ENCODE measurements around the gene MMS19.
"Not testable (repeated sequence)": the region's sequence is repeated elsewhere in the genome, so short reads cannot be mapped to it uniquely, and the experiment has no call there.

The MMS19 gene

GRCh38 chr10:97499561-97500296, 1.5 kb upstream of the MMS19 start:
- no peak for DNase-seq (ENCODE audit: low read depth)

GRCh38 chr10:97498841-97499560, 779 bp upstream of the MMS19 start, which contains the start of gene UBTD1:
Gene UBTD1, plus strand, starts transcription at chr10:97498924. Its CDS starts 280 bp downstream, at chr10:97499204.
- no peak for DNase-seq (ENCODE audit: low read depth)

DNA sequence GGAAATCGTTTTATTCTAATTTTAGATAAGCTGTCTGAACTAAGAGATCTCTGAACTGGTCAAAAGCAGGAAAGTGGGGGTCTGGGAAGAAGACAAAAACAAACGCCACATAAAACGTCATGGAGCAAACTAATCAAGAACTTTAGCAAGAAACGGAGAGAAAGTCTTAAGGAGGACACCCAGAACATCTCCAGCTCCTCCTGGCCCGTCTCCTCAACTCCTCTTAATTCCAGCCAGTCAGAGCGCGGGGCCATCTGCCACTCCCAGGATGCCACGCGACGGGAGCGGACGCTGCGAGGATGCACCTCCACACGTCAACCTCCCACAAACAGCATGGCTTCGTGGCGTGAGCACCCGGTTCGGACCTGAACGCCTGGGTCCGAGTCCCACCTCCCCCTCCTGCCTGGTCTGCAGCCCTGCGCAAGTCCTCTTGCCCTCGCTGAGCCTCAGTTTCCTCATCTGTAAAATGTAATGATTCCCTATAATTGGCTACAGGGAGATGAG, 598 bp downstream of the MMS19 start:
- no peak for DNase-seq (ENCODE audit: low read depth)

DNA sequence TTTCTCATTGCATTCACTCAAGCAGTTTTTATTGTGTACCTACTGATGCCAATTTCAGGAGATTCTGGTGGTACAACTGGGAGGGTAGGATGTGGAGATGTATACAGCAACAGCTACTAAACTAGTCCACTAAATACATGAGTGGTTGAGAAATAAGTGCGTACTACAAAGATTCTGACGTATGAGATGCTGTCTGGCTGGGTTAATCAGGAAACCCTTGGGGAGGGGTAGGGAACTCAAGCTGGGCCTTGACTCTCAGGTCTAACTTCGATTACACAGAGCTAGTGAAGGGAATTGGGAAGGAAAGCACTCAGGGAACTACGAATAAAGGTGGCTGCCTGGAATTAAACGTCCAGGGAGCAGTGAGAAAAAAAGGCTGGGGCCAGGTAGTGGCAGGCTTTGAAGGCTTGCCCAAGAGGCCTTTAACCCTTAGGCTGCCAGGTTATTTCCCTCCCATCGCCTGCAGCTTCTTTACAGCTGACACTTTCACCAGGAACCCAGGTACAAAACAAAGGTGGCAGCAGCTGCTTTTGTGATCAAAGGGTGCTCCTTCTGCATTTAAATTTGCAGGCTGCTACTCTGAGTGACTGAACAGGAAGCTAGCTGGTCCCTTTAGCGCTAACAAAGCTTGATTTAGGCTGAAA, 3.2 kb downstream of the MMS19 start:
- no peak for DNase-seq (ENCODE audit: low read depth)

GRCh38 chr10:97494151-97494550, 4.1 kb downstream of the MMS19 start:
- no peak for DNase-seq (ENCODE audit: low read depth)

- no peak for DNase-seq (ENCODE audit: low read depth)
These were observed 7.6 kb downstream of the MMS19 start for GRCh38 chr10:97490592-97490991.

GRCh38 chr10:97485647-97486281, 12.5 kb downstream of the MMS19 start:
- DNase-seq (ENCODE audit: low read depth): no peak

DNA sequence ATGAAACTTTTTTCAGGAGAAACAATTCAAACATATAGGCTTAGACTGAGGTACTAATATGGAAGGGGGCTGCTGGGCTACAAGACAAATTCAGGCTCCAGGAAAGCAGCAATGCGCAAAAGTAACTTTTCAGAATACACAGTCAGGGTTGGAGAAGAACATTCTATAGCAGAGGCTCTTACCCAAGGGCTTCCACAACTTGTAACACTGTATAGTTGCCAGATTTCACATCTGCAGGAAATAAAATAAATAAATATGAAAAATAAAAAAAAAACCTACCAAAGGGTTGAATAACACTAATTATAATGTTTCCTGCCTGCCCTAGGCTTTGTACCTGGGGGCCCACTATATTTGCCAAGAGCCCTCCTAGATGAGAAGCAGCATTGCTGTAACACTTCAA, 14.3 kb downstream of the MMS19 start:
- no peak for DNase-seq (ENCODE audit: low read depth)

DNA sequence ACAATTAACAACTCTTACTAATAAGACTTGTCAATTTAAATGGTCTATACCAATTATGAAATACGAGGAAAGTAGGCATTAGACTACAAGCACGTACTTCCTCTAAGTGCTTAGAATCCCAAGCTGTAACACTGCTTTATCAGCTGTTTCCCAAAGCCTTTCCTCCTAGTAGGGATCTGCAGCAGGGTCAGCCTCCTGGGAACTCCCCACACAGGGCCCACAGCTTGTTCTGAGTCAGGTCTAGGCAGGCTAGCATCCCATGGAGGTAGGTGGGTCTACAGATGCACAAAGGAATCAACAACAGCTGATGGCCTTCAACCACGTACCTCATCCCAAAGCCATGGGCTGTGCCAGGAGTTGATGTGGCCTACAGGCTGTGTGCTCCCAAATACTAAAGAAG, 14.7 kb downstream of the MMS19 start:
- DNase-seq (ENCODE audit: low read depth): no peak

- DNase-seq (ENCODE audit: low read depth): no peak
These were observed 15.8 kb downstream of the MMS19 start for GRCh38 chr10:97482381-97482780.

DNA sequence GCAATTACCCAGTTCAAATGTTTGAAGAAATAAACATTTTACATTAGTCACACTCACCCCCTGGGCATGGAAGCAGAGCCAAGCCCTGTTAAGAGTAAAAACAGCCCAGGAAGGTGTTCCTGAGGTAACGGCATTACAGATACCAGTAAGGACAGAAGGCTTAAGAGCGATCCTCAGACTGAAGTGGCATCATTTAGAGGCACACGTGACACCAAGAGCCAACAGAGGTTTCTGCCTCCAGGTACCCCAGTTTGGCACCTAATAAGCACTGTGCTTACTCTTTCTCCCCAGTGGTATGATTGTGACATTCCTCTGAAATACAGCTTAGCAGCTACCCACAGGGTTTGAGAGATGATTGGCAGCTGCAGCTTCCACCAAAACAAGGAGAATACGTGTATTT, 17.2 kb downstream of the MMS19 start:
- DNase-seq (ENCODE audit: low read depth): no peak

DNA sequence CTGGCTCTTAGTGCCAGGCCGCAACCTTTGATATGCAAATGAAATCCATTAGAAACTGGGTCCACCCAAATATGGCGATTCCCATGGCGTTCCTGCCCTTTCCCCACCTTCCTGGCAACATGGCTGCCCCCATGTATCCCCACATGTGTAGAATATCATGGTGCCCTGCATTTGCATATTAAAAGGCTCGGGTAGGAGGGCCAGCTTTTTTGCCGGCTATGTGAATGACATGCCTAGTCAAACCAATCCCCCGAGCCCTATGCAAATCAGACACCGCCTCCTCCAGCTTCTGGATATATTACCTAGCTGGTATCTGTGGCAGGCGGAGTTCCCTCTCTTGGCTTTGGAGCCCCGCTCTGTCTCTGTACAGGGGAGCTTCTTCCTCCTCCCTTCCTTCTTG, 18.3 kb downstream of the MMS19 start:
- DNase-seq (ENCODE audit: low read depth): no peak

- DNase-seq (ENCODE audit: low read depth): not testable (repeated sequence)
These were observed 18.8 kb downstream of the MMS19 start for GRCh38 chr10:97479410-97479809.

DNA sequence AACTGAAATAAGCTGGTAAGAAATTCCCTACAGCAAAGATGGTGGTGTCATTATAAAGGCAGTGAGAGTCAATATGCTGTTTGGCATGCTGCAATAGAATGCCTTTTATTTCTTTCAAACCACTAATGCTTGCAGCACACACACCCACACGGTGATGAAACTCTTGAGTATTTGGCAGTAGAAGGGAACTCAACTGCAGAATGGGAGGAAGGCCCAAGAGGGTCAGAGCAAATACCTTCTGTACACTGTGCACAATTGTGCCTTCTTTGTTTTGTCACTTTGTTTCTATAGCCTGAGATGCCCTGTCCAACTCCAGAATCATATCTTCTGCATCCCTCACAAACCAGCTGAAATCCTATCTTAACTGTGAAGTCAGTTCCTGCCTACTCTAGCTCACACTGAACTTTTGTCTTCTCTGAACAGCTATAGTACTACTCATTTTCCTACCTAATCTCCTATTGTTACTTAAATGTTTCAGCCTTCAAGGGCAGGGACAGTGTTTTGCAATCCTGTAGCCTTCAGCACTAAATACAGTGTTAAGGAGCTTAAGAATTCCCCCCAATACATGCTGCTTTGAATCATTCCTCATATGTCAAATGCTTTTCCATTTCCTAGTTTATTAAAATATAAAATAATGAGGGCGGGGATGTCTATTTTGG, 22.2 kb downstream of the MMS19 start:
- peak; percentile 61 for DNase-seq (ENCODE audit: low read depth)

- DNase-seq (ENCODE audit: low read depth): no peak
These were observed 23.3 kb downstream of the MMS19 start for GRCh38 chr10:97474918-97475317.

GRCh38 chr10:97468781-97469180, 29.4 kb downstream of the MMS19 start:
- DNase-seq (ENCODE audit: low read depth): not testable (repeated sequence)

- no peak for DNase-seq (ENCODE audit: low read depth)
These were observed 30.1 kb downstream of the MMS19 start for GRCh38 chr10:97468162-97468561.

GRCh38 chr10:97466755-97467154, 31.5 kb downstream of the MMS19 start:
- DNase-seq (ENCODE audit: low read depth): no peak

- DNase-seq (ENCODE audit: low read depth): no peak
These were observed 32.2 kb downstream of the MMS19 start for GRCh38 chr10:97465982-97466381.

DNA sequence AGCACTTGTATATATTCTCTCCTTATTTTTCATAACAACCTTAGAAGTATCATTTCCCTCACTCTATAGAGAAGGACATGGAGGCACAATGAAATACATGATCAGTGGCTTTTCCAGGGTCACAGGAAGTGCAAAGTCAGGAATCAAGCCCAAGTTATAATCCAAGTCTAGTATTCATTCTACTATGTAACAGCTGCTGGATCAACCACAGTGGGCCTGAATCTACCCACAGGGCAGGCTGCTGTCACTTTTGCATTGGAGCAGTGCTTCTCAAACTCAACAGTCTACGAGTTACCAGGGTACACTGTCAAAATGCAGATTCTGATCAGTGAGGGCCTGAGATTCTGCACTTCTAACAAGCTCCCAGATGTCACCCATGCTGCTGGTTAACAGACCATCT, 34.0 kb downstream of the MMS19 start:
- DNase-seq (ENCODE audit: low read depth): no peak

DNA sequence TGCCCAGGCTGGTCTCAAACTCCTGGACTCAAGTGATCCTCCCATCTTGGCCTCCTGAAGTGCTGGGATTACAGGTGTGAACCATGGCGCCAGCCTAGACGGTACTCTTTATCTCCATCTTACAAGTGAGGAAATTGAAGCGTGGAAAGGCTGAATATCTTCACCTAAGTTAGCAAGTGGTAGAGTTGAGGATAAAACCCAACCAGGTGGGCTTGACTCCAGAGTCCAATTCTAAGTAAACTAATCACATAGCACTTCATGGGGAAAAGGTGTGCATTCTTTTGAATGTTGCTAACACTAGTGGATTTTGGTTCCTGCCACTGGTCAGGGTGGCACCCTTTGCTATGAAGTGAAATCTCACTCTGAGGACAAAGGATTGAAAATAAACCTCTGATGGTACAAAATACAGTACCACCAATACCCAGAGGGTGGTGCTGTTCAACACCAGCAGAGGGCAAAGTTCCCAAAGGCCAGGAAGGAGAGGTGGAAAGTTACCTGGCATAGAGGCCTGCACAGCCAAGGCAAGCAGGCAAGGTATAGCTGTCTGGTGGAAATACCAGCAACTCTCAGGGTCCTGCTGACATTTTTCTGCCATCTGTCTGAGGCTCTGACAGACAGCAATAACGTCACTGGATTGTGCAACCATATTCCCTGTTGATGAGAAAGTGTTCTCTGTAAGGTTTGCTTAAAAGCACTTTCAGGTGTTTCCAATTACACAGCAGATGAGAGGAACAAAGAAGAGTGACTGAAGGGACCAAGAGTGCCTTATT, 34.7 kb downstream of the MMS19 start:
- no peak for DNase-seq (ENCODE audit: low read depth)

Data from GM04503 (cell line).